ENCODE data around the gene CYTH3. TPM values are rescaled to one million over a fixed set of nuclear protein-coding genes. Genes with fewer than 3 reads are reported as not detected.

The CYTH3 gene
- total and polyA plus RNA-seq, 2 of the 4 experiments (the other 2 are of a cell fraction), result 14.2 to 34.8 TPM

GRCh38 chr7:6277476-6277875, 5.1 kb upstream of the CYTH3 start:
- Histone ChIP-seq H3K9ac (ENCODE audit: low read depth, low read length) (no peak overlapping the region), H3K79me1 (ENCODE audit: low read depth in 1 of 2, low read length in 2 of 2) (peaks cover 0 to 11% of the 10 kb centered on the region in 2 experiments; a peak in 1 of 4 replicates), H3K4me1 (ENCODE audit: control insufficient read depth, insufficient read depth, low read length) (peaks cover 13% of the 10 kb centered on the region), H4K20me1 (ENCODE audit: insufficient read depth, low read length) (no peaks in the 10 kb centered on the region), H3K56ac (ENCODE audit: extremely low read depth, insufficient read depth, low read length) (no peak overlapping the region), H3K4me2 (ENCODE audit: low read depth, low read length) (no peak overlapping the region), H2BK120ac (ENCODE audit: low read depth, low read length) (peak overlapping the region; percentile 69), H3K9me1 (ENCODE audit: insufficient read depth, low read length) (peaks cover 6% of the 10 kb centered on the region; the same call in 1 of the 2 replicates), H3K4me3 (ENCODE audit: insufficient read depth, low read depth, low read length) (no peak overlapping the region), H3K27me3 (ENCODE audit: control insufficient read depth, insufficient read depth, low read length) (no peaks in the 10 kb centered on the region), H3K14ac (replicated peaks; ENCODE audit: low read depth, low read length) (peak overlapping the region; percentile 23; the same call in 1 of the 2 replicates), H3K18ac (ENCODE audit: low read depth, low read length) (no peak overlapping the region), H2BK5ac (ENCODE audit: low read depth, low read length, poor library complexity, severe bottlenecking) (no peak overlapping the region), H4K8ac (ENCODE audit: low read depth in 2 of 2, low read length in 2 of 2) (no peak overlapping the region; a peak in 1 of 4 replicates), H2AFZ (replicated peaks; ENCODE audit: low read length, poor library complexity) (no peak overlapping the region), H4K91ac (ENCODE audit: insufficient read depth, low read depth, low read length) (peak overlapping the region; percentile 54; the same call in 1 of the 2 replicates), H2AK5ac (ENCODE audit: low read depth, low read length) (peak overlapping the region; percentile 22; the same call in 1 of the 2 replicates), H3K9me3 (ENCODE audit: control insufficient read depth, insufficient read depth, low read length) (no peaks in the 10 kb centered on the region), H3K23ac (ENCODE audit: low read depth, low read length) (peak overlapping the region; percentile 22; the same call in 1 of the 2 replicates), H4K5ac (ENCODE audit: low read depth, low read length) (no peak overlapping the region), H2BK15ac (ENCODE audit: low read depth, low read length) (peak overlapping the region; percentile 38; the same call in 1 of the 3 replicates), H2AK9ac (replicated peaks; ENCODE audit: low read depth, low read length, poor library complexity) (no peak overlapping the region), H3K4ac (ENCODE audit: low read depth, low read length) (peak overlapping the region; percentile 77), H2BK20ac (ENCODE audit: low read depth, low read length) (peak overlapping the region; percentile 69; the same call in 1 of the 2 replicates), H3K36me3 (ENCODE audit: control insufficient read depth, insufficient read depth, low read length) (no peaks in the 10 kb centered on the region), H3K27ac (ENCODE audit: insufficient read depth, low read length) (no peak overlapping the region)
- ChIA-PET POLR2A (ENCODE audit: unreplicated experiment) (no interaction called here), CTCF (interaction anchor here (0.5 kb wide), 1 partner anchor 188 kb away, joined by 3 read pairs; no protein-coding TSS in a partner anchor)
- intact Hi-C loops (cut with micrococcal nuclease), result no loop called here
- dilution Hi-C loops (cut with HindIII; ENCODE audit: low sequenced_read_pairs, unreplicated experiment), result no loop called here
- WGBS, 2 experiments (ENCODE audit: extremely low coverage in 2 of 2, insufficient read length in 1 of 2), result 50% methylated on average over 2 of the region's 4 CpGs; no CpG with 5 or more reads in 1 of the 2 experiments
- BruUV-seq (replicated peaks), result no TSS peak
- DNase-seq (no peak), ATAC-seq (ENCODE audit: low read depth) (no peak)
- in situ Hi-C loops (cut with MboI; ENCODE audit: low sequenced_read_pairs), result no loop called here
- TF ChIP-seq SMC3 (IDR thresholded peaks at IDR 0.05; ENCODE audit: low read depth, low read length) (no peak), CEBPB (IDR thresholded peaks at IDR 0.05; ENCODE audit: low read depth, low read length) (no peak), NFE2L2 (IDR thresholded peaks at IDR 0.05; ENCODE audit: low read depth, low read length) (no peak), MXI1 (IDR thresholded peaks at IDR 0.05; ENCODE audit: borderline replicate concordance, low read depth, low read length) (no peak), CTCF (conservative IDR thresholded peaks at IDR 0.05; ENCODE audit: low read depth, low read length) (no peak), MAFK (IDR thresholded peaks at IDR 0.05; ENCODE audit: low read depth, low read length) (no peak), BHLHE40 (IDR thresholded peaks at IDR 0.05; ENCODE audit: low read depth, low read length) (no peak), MAZ (IDR thresholded peaks at IDR 0.05; ENCODE audit: borderline replicate concordance, low read depth, low read length) (no peak), RFX5 (IDR thresholded peaks at IDR 0.05; ENCODE audit: low read depth, low read length) (no peak), POLR2A (IDR thresholded peaks at IDR 0.05; ENCODE audit: low read depth, low read length) (no peak), RCOR1 (IDR thresholded peaks at IDR 0.05; ENCODE audit: insufficient replicate concordance, low read length) (no peak), FOS (IDR thresholded peaks at IDR 0.05; ENCODE audit: low read depth, low read length) (no peak), CHD1 (IDR thresholded peaks at IDR 0.05; ENCODE audit: low read depth, low read length) (no peak), ELK1 (IDR thresholded peaks at IDR 0.05; ENCODE audit: borderline replicate concordance, low read depth, low read length) (no peak)
- TF ChIP-seq, protein P1, sequence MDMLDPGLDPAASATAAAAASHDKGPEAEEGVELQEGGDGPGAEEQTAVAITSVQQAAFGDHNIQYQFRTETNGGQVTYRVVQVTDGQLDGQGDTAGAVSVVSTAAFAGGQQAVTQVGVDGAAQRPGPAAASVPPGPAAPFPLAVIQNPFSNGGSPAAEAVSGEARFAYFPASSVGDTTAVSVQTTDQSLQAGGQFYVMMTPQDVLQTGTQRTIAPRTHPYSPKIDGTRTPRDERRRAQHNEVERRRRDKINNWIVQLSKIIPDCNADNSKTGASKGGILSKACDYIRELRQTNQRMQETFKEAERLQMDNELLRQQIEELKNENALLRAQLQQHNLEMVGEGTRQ (IDR thresholded peaks at IDR 0.05; ENCODE audit: low read depth, low read length), result no peak
